GM12878 (cell line): ENCODE data around the gene PLTP. TPM values are rescaled to one million over a fixed set of nuclear protein-coding genes. Genes with fewer than 3 reads are reported as not detected.

ENCODE experiments used
- CEBPB ChIP-seq, 2 experiments: fragments of 150-350 bp in 1 of 2; IDR thresholded peaks; 2 replicates each; pipeline ENCODE4 v1.6.1; 2012 to 2014; ENCODE audit warnings: low read depth in 2 of 2, low read length in 2 of 2, borderline replicate concordance in 1 of 2, inconsistent platforms in 1 of 2
- CUX1 ChIP-seq: IDR thresholded peaks from 2 replicates; pipeline ENCODE4 v1.6.1; 2012; ENCODE audit warnings: improper control_type of control experiment, low read depth, low read length; ENCODE audit not compliant: insufficient replicate concordance
- ELK1 ChIP-seq: IDR thresholded peaks from 2 replicates; pipeline ENCODE4 v1.6.1; 2012; ENCODE audit warnings: low read depth, low read length, improper control_type of control experiment
- FOS ChIP-seq: IDR thresholded peaks from 3 replicates; pipeline ENCODE4 v1.6.1; 2011; ENCODE audit warnings: borderline replicate concordance; ENCODE audit not compliant: insufficient read length; ENCODE audit errors: extremely low read depth
- FOXM1 ChIP-seq: IDR thresholded peaks from 2 replicates; pipeline ENCODE4 v1.6.1; 2012; ENCODE audit warnings: low read depth, mild to moderate bottlenecking, inconsistent platforms, low read length, moderate library complexity
- NFIC ChIP-seq: IDR thresholded peaks from 2 replicates; pipeline ENCODE4 v1.6.1; 2012; ENCODE audit warnings: low read depth, mild to moderate bottlenecking, inconsistent platforms, low read length, moderate library complexity
- RB1 ChIP-seq: fragments of 450-650 bp; formaldehyde crosslinking; IDR thresholded peaks from 2 replicates; pipeline ENCODE4 v1.6.1; 2017; ENCODE audit warnings: mild to moderate bottlenecking, borderline replicate concordance
- SKIL ChIP-seq: fragments of 450-650 bp; IDR thresholded peaks from 2 replicates; pipeline ENCODE4 v1.6.1; 2017; ENCODE audit warnings: mild to moderate bottlenecking, low read depth, inconsistent platforms; ENCODE audit not compliant: poor library complexity, severe bottlenecking
- TARDBP ChIP-seq: IDR thresholded peaks from 2 replicates; pipeline ENCODE4 v1.6.1; 2016; ENCODE audit warnings: borderline replicate concordance
- TCF7 ChIP-seq: IDR thresholded peaks from 2 replicates; pipeline ENCODE4 v1.6.1; 2014; ENCODE audit warnings: antibody characterized with exemption, borderline replicate concordance
- ZBTB11 ChIP-seq: fragments of 450-650 bp; formaldehyde crosslinking; IDR thresholded peaks from 2 replicates; pipeline ENCODE4 v1.5.0; 2022; ENCODE audit warnings: mild to moderate bottlenecking, missing genetic modification characterization
- ZNF207 ChIP-seq: fragments of 450-650 bp; IDR thresholded peaks from 2 replicates; pipeline ENCODE4 v1.6.1; 2014; ENCODE audit warnings: antibody characterized with exemption, mild to moderate bottlenecking, borderline replicate concordance
- ZNF274 ChIP-seq: IDR thresholded peaks from one replicate; pipeline ENCODE4 v1.8.0; 2011; ENCODE audit not compliant: insufficient read length, insufficient read depth
- polyA plus RNA-seq, 11 experiments: library from polyadenylated mRNA; depleted of rRNA in 4 of 11; unstranded in 6 of 11; stranded (reverse) in 5 of 11; fragments of >200 nt; fragmentation: Nextera tagmentation in 4 of 11; fragmentation: Illumina TruSeq in 1 of 11; extraction: Ambion mirVana in 4 of 11; extraction: Trizol in 1 of 11; gene quantifications; 1 replicate in 1 of 11; 2 replicates in 10 of 11; pipeline versions ENCODE4 v1.2.1 to v1.2.3, GENCODE V29; 2011 to 2016; ENCODE audit warnings: inconsistent platforms in 2 of 11, missing spikeins in 2 of 11, low read depth in 1 of 11
- total RNA-seq, 4 experiments: library from RNA; depleted of rRNA in 3 of 4; stranded (reverse); fragments of >200 nt in 3 of 4; fragmentation: Illumina TruSeq in 1 of 4; extraction: Trizol in 1 of 4; gene quantifications; 2 replicates each; pipeline versions ENCODE4 v1.2.1 to v1.2.3, GENCODE V29; 2013 to 2021

PLTP gene
- total and polyA plus RNA-seq, 10 of the 15 experiments (the other 5 are each of a cell fraction or from before 2014, with no cell fraction given) = 1.6 to 17.0 (median 7.6) TPM

GRCh38 chr20:45890985-45891983, 20.7 kb downstream of the PLTP start, which contains the start of the genes CTSA and NEURL2 (continued):
- TF ChIP-seq ZBTB11 (CRISPR knock-in tag) = no peak
- peak; percentile 79 for TF ChIP-seq FOS
- peak; percentile 31; the same call in 1 of the 2 replicates for TF ChIP-seq FOXM1
- TF ChIP-seq ZNF207 = peak; percentile 98
- TF ChIP-seq CEBPB (IDR thresholded peaks at IDR 0.05; ENCODE audit: borderline replicate concordance in 1 of 2, low read depth in 2 of 2, low read length in 2 of 2) = no peak
- TF ChIP-seq RB1 = peak; percentile 93; the same call in 1 of the 2 replicates
- peak; percentile 41; the same call in 1 of the 2 replicates for TF ChIP-seq ELK1
- TF ChIP-seq ZNF274 = no peak
- peak; percentile 94 for TF ChIP-seq TARDBP
- TF ChIP-seq CUX1 = no peak
- peak; percentile 99 for TF ChIP-seq NFIC
- TF ChIP-seq SKIL = peak; percentile 80
- peak; percentile 62; the same call in 1 of the 2 replicates for TF ChIP-seq TCF7
